Eye (tissue), 1 donor: ENCODE measurements around the gene ACAD10.

Source experiments
- DNase-seq: peaks from one replicate; pipeline ENCODE4 v3.0.0-alpha.2; 2015

Gene ACAD10

DNA sequence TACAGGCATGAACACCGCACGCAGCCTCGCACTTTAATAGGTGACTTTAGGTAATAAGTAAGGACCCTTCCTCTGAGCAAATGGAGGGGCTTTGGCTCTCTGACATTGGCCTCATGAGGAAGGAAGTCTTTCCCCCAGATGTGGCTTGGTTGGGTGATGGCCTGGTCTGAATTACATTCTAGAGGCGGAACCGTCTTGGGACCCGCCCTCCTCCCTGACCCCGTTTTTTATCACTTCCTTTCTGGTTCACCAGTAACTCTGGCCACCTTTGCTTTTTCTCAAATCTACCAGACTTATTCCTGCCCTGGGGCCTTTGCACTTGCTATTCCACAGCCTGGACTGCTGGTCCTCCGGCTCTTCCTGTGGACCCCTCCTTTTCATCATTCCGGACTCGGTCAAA is 94.3 kb downstream of the ACAD10 start:
- DNase-seq: no peak

DNA sequence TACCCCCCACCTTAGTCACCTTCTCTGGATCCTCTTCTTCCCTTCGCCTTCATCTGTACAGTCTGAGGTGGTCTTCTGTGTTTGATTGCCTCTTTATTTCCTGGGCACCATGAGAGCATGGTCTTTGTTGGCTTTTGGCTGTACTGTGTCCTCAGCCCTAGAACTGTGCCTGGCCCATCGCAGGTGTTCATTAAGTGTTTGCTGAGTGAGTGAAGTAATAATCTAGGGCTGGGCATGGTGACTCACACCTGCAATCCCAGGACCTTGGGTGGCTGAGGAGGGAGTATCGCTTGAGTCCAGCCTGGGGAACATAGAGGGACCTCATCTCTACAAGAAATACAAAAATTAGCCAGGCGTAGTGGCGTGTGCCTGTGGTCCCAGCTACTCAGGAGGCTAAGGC is 94.8 kb downstream of the ACAD10 start:
- DNase-seq: no peak

- no peak for DNase-seq
Measured at GRCh38 chr12:111781085-111781658, 95.3 kb downstream of the ACAD10 start.

- no peak for DNase-seq
Measured at GRCh38 chr12:111783046-111783445, 97.2 kb downstream of the ACAD10 start.

DNA sequence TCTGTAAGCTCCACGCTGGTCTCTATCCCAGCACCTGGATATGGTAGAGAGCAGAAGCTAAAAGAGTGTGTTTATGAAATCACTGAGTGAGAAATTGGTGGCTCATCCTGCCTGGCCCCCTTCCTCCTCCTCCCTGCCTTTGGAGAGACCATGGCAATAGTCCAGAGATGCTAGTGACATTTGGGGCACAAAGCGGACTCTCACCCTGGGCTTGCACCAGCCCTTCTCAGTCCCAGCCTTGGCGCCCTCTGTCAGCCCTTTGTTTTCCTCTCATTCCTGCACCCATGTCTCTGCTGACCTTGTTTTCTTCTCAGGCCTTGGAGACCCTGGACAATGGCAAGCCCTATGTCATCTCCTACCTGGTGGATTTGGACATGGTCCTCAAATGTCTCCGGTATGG is 99.1 kb downstream of the ACAD10 start:
- no peak for DNase-seq

DNA sequence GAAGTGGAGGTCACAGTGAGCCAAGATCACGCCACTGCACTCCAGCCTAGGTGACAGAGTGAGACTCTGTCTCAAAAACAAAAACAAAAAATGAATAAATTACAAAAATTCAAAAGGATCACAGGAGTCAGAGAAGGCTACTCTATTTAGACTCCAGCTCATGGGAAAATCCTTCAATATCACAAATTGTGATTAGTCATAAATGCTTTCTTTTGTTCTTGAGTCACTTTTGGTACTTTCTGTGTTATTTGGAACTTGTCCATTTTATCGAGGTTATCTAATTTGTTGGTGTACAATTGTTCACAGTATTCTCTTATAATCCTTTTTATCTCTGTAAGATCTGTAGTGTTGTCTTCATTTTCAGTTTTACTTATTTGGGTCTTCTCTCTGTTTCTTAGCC is 99.8 kb downstream of the ACAD10 start:
- no peak for DNase-seq

GRCh38 chr12:111788178-111788654 is 102.4 kb downstream of the ACAD10 start:
- DNase-seq: no peak

DNA sequence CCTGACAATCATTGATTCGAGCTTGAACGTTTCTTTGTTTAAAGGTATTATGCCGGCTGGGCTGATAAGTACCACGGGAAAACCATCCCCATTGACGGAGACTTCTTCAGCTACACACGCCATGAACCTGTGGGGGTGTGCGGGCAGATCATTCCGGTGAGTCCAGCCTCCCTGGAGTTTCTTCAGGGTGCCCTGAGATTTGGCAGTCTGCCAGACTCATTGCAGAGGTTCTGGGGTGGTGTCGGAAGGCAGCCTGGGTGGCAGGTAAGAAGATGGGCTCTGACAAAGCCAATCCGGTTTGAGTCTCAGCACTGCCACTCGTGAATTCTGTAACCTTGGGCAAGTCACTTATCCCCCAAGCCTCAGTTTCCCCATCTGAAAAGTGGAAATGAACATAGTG is 103.9 kb downstream of the ACAD10 start:
- no peak for DNase-seq

GRCh38 chr12:111791507-111791906 is 105.7 kb downstream of the ACAD10 start:
- no peak for DNase-seq

- no peak for DNase-seq
Measured at GRCh38 chr12:111792155-111792855, 106.5 kb downstream of the ACAD10 start.

GRCh38 chr12:111792856-111793235 is 107.0 kb downstream of the ACAD10 start:
- no peak for DNase-seq

- DNase-seq: no peak
Measured at GRCh38 chr12:111798182-111798581, 112.3 kb downstream of the ACAD10 start.

DNA sequence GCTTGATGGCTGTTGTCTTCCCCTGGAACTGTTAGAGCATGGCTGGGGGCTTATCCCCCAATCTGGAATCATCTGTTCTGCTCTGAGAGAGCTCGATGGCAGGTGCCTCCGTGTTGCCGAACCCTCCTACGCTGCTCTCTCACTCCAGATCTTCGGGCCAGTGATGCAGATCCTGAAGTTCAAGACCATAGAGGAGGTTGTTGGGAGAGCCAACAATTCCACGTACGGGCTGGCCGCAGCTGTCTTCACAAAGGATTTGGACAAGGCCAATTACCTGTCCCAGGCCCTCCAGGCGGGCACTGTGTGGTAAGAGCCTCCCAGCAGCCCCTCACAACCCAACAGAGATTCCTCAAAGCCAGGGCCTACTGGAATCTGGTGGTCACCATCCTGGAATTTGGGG is 113.9 kb downstream of the ACAD10 start:
- DNase-seq: no peak

- no peak for DNase-seq
Measured at GRCh38 chr12:111803038-111803626, 117.3 kb downstream of the ACAD10 start.

DNA sequence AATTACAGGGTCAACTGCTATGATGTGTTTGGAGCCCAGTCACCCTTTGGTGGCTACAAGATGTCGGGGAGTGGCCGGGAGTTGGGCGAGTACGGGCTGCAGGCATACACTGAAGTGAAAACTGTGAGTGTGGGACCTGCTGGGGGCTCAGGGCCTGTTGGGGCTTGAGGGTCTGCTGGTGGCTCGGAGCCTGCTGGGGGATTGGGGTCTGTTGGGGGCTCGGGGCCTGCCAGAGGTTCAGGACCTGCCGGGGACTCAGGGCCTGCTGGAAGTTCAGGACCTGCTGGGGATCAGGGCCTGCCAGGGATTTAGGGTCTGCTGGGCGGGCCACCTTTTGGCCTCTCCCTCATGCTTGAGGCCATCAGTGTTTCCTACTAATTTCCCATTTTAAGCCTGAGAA is 118.0 kb downstream of the ACAD10 start:
- DNase-seq: no peak

DNA sequence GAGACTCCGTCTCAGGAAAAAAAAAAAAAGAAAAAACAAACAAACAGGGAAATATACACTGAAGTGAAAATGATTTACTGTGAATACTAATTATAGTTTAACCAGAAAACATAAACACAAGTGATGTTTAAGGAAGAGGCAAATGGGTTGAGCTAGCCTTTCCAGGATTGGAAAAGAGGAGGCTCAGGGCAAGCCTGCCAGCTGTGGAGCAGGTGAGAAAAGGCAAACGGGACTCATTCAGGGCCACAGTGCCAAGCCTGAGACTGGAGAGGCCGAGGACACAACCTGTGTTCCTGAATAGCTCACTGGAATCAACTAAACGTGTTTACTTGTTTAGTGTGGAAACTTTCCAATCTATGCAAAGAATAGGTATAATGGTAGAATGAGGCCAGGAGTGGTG is 120.5 kb downstream of the ACAD10 start:
- no peak for DNase-seq
